SU-DHL-6 (cell line): Measurements from ENCODE around the gene GLIS2.

Experiments used
- H2AFZ ChIP-seq: fragments of 200-600 bp; sonication (generic); 2 replicates; pipeline ENCODE4 v1.6.1; 2014; ENCODE audit warnings: low read depth, mild to moderate bottlenecking, moderate library complexity, mixed read lengths, antibody characterized with exemption, low read length; ENCODE audit not compliant: severe bottlenecking
- H3F3A ChIP-seq: fragments of 200-600 bp; shearing (Covaris generic); 2 replicates; pipeline ENCODE4 v1.6.0; 2016; ENCODE audit warnings: antibody characterized with exemption, mild to moderate bottlenecking; ENCODE audit not compliant: insufficient read depth
- H3K27ac ChIP-seq: fragments of 200-600 bp; sonication (generic); 2 replicates; pipeline ENCODE4 v1.5.1; 2016; ENCODE audit warnings: low read depth, mild to moderate bottlenecking, low read length, moderate library complexity, mixed read lengths
- H3K27me3 ChIP-seq: fragments of 200-600 bp; sonication (generic), shearing (Covaris generic); 2 replicates; pipeline ENCODE4 v1.6.0; 2014; ENCODE audit warnings: mild to moderate bottlenecking, low read length
- H3K36me3 ChIP-seq: fragments of 200-600 bp; sonication (generic); 2 replicates; pipeline ENCODE4 v1.6.1; 2014; ENCODE audit warnings: mild to moderate bottlenecking, low read length, mixed read lengths
- H3K4me2 ChIP-seq: fragments of 300-600, 200-600 bp; shearing (Covaris generic), sonication (generic); 2 replicates; pipeline ENCODE4 v1.6.0; 2014; ENCODE audit warnings: low read length, low read depth, mild to moderate bottlenecking; ENCODE audit not compliant: poor library complexity, severe bottlenecking
- H3K4me3 ChIP-seq: fragments of 200-600 bp; sonication (generic); 2 replicates; pipeline ENCODE4 v1.5.1; 2014; ENCODE audit warnings: antibody characterized with exemption, low read length, mild to moderate bottlenecking, mixed read lengths; ENCODE audit not compliant: insufficient read depth, poor library complexity, severe bottlenecking
- H3K79me2 ChIP-seq: fragments of 200-600 bp; sonication (generic); 2 replicates; pipeline ENCODE4 v1.6.1; 2014; ENCODE audit warnings: mild to moderate bottlenecking, low read length, moderate library complexity; ENCODE audit not compliant: insufficient read depth
- H3K9ac ChIP-seq: fragments of 200-600 bp; sonication (generic); 2 replicates; pipeline ENCODE4 v1.7.0; 2014; ENCODE audit warnings: mild to moderate bottlenecking, low read length
- H3K9me2 ChIP-seq: fragments of 200-600 bp; sonication (generic); replicated peaks from 2 replicates; pipeline ENCODE4 v1.6.1; 2014; ENCODE audit warnings: low read length; ENCODE audit not compliant: insufficient read depth
- H3K9me3 ChIP-seq: fragments of 200-600 bp; sonication (generic); 2 replicates; pipeline ENCODE4 v1.6.1; 2014; ENCODE audit warnings: low read length, mixed read lengths; ENCODE audit not compliant: insufficient read depth
- H4K20me1 ChIP-seq: fragments of 200-600 bp; sonication (generic); 2 replicates; pipeline ENCODE4 v1.6.1; 2014; ENCODE audit warnings: low read depth, mild to moderate bottlenecking, antibody characterized with exemption, low read length, moderate library complexity, mixed read lengths
- CTCF ChIP-seq: fragments of 200-600 bp; sonication (generic); IDR thresholded peaks from one replicate; pipeline ENCODE4 v1.5.1; 2017; ENCODE audit warnings: antibody characterized with exemption, mild to moderate bottlenecking, low read length, moderate library complexity; ENCODE audit not compliant: insufficient read depth, poor library complexity, severe bottlenecking
- EZH2phosphoT487 ChIP-seq: fragments of 200-600 bp; sonication (generic), shearing (Covaris generic); conservative IDR thresholded peaks from 2 replicates; pipeline ENCODE4 v1.6.1; 2018; ENCODE audit warnings: mild to moderate bottlenecking, antibody characterized with exemption, low read length, moderate library complexity, mixed read lengths

Gene GLIS2

GRCh38 chr16:4373909-4374742 is 58.3 kb downstream of the GLIS2 start:
- no peak overlapping the region for H3K9ac ChIP-seq
- no peaks in the 10 kb centered on the region for H3K79me2 ChIP-seq
- H3K9me2 ChIP-seq = no peaks in the 10 kb centered on the region
- TF ChIP-seq EZH2phosphoT487 (no peak), CTCF (no peak)
- no peaks in the 10 kb centered on the region for H3K9me3 ChIP-seq
- no peak overlapping the region for H3K27ac ChIP-seq
- H3K27me3 ChIP-seq = no peaks in the 10 kb centered on the region
- H3K36me3 ChIP-seq = no peaks in the 10 kb centered on the region
- H2AFZ ChIP-seq = no peak overlapping the region
- peaks cover 3% of the 10 kb centered on the region; the same call in 1 of the 2 replicates for H4K20me1 ChIP-seq
- H3F3A ChIP-seq = no peaks in the 10 kb centered on the region
- no peak overlapping the region for H3K4me3 ChIP-seq
- no peak overlapping the region for H3K4me2 ChIP-seq

GRCh38 chr16:4375717-4376116 is 59.9 kb downstream of the GLIS2 start:
- Histone ChIP-seq H3K9ac (no peak overlapping the region), H3F3A (no peaks in the 10 kb centered on the region), H3K9me2 (no peaks in the 10 kb centered on the region), H3K36me3 (no peaks in the 10 kb centered on the region), H3K79me2 (no peaks in the 10 kb centered on the region), H4K20me1 (peaks cover 3% of the 10 kb centered on the region; the same call in 1 of the 2 replicates), H3K27me3 (no peaks in the 10 kb centered on the region), H3K9me3 (no peaks in the 10 kb centered on the region), H3K4me3 (no peak overlapping the region), H2AFZ (no peak overlapping the region), H3K4me2 (no peak overlapping the region), H3K27ac (no peak overlapping the region)
- TF ChIP-seq CTCF = no peak
- TF ChIP-seq EZH2phosphoT487 = no peak

- no peaks in the 10 kb centered on the region for H3F3A ChIP-seq
- H3K4me3 ChIP-seq = no peak overlapping the region
- no peaks in the 10 kb centered on the region for H3K9me3 ChIP-seq
- H3K9me2 ChIP-seq = no peaks in the 10 kb centered on the region
- no peaks in the 10 kb centered on the region for H3K79me2 ChIP-seq
- H3K9ac ChIP-seq = no peak overlapping the region
- no peak overlapping the region for H2AFZ ChIP-seq
- TF ChIP-seq EZH2phosphoT487 = no peak
- no peak for TF ChIP-seq CTCF
- H3K27me3 ChIP-seq = no peaks in the 10 kb centered on the region
- peaks cover 3% of the 10 kb centered on the region; the same call in 1 of the 2 replicates for H4K20me1 ChIP-seq
- H3K36me3 ChIP-seq = no peaks in the 10 kb centered on the region
- H3K4me2 ChIP-seq = no peak overlapping the region
- H3K27ac ChIP-seq = no peak overlapping the region
These were observed 60.4 kb downstream of the GLIS2 start for GRCh38 chr16:4376126-4376892.
